PFSK-1 (cell line): ENCODE measurements around the gene CACNA2D4.

ENCODE experiments used
- FOXP2 ChIP-seq: optimal IDR thresholded peaks from 2 replicates; pipeline ENCODE3; 2011; ENCODE audit warnings: borderline replicate concordance, control low read depth, inconsistent platforms; ENCODE audit not compliant: insufficient read depth; ENCODE audit errors: extremely low read length, extremely low read depth
- POLR2AphosphoS5 ChIP-seq: IDR thresholded peaks from 2 replicates; pipeline ENCODE4 v1.6.1; 2012; ENCODE audit warnings: low read depth, mild to moderate bottlenecking, control low read depth, low read length, moderate library complexity
- REST ChIP-seq, 2 experiments: IDR thresholded peaks; 2 replicates each; pipeline versions ENCODE4 v1.6.1 to v1.8.0; 2011 to 2012; ENCODE audit warnings: low read depth in 2 of 2, low read length in 2 of 2, control low read depth in 1 of 2, inconsistent platforms in 1 of 2, mild to moderate bottlenecking in 1 of 2, moderate library complexity in 1 of 2; ENCODE audit not compliant: insufficient read depth in 1 of 2
- SIN3A ChIP-seq: IDR thresholded peaks from 2 replicates; pipeline ENCODE4 v1.6.1; 2012; ENCODE audit warnings: mild to moderate bottlenecking, low read length, moderate library complexity, borderline replicate concordance; ENCODE audit not compliant: insufficient read depth
- TAF1 ChIP-seq: IDR thresholded peaks from 2 replicates; pipeline ENCODE4 v1.6.1; 2012; ENCODE audit warnings: low read length, control low read depth, borderline replicate concordance; ENCODE audit not compliant: insufficient read depth

CACNA2D4 gene

GRCh38 chr12:1811948-1812291 lies 106.5 kb downstream of the CACNA2D4 start:
- TF ChIP-seq POLR2AphosphoS5 = no peak
- no peak for TF ChIP-seq FOXP2
- TF ChIP-seq SIN3A = no peak
- TF ChIP-seq TAF1 = no peak
- TF ChIP-seq REST (IDR thresholded peaks at IDR 0.05; ENCODE audit: insufficient read depth in 1 of 2, low read depth in 2 of 2, low read length in 2 of 2) = no peak

GRCh38 chr12:1811281-1811947 lies 107.0 kb downstream of the CACNA2D4 start:
- TF ChIP-seq POLR2AphosphoS5 (no peak), FOXP2 (no peak), REST (IDR thresholded peaks at IDR 0.05; ENCODE audit: insufficient read depth in 1 of 2, low read depth in 2 of 2, low read length in 2 of 2) (no peak), SIN3A (no peak), TAF1 (no peak)

GRCh38 chr12:1810931-1811280 lies 107.5 kb downstream of the CACNA2D4 start:
- no peak for TF ChIP-seq FOXP2
- no peak for TF ChIP-seq SIN3A
- TF ChIP-seq TAF1 = no peak
- no peak for TF ChIP-seq REST (IDR thresholded peaks at IDR 0.05; ENCODE audit: insufficient read depth in 1 of 2, low read depth in 2 of 2, low read length in 2 of 2)
- no peak for TF ChIP-seq POLR2AphosphoS5

- TF ChIP-seq POLR2AphosphoS5 (no peak), REST (IDR thresholded peaks at IDR 0.05; ENCODE audit: insufficient read depth in 1 of 2, low read depth in 2 of 2, low read length in 2 of 2) (no peak)
These were observed 108.1 kb downstream of the CACNA2D4 start for GRCh38 chr12:1810201-1810930.

GRCh38 chr12:1809591-1810190 lies 108.8 kb downstream of the CACNA2D4 start:
- TF ChIP-seq POLR2AphosphoS5 (no peak), REST (IDR thresholded peaks at IDR 0.05; ENCODE audit: insufficient read depth in 1 of 2, low read depth in 2 of 2, low read length in 2 of 2) (no peak), FOXP2 (no peak), SIN3A (no peak), TAF1 (no peak)
